Lower lobe of right lung (tissue), 2 donors: ENCODE results near the gene NRXN3. TPM values are rescaled to one million over a fixed set of nuclear protein-coding genes. Genes with fewer than 3 reads are reported as not detected.
A peak's percentile ranks its signal among the peaks of the same experiment; 100 is the strongest.

Experiments used
- ATAC-seq, 2 donors: fragments of 200-7000 bp; cut with Tn5 transposase; one replicate each; pipeline ENCODE4 v1.9.1; 2020 to 2022; ENCODE audit warnings: mild to moderate bottlenecking in 2 of 2, moderate library complexity in 2 of 2
- DNase-seq: peaks from one replicate; pipeline ENCODE4 v3.0.0-alpha.2; 2020
- H3K27ac ChIP-seq: fragments of 200-600 bp; one replicate; pipeline ENCODE4 v1.8.0; 2022
- H3K27me3 ChIP-seq: fragments of 200-600 bp; one replicate; pipeline ENCODE4 v1.8.0; 2022; ENCODE audit warnings: low read depth
- H3K36me3 ChIP-seq: fragments of 200-600 bp; one replicate; pipeline ENCODE4 v1.8.0; 2022; ENCODE audit warnings: mild to moderate bottlenecking
- H3K4me1 ChIP-seq: fragments of 200-600 bp; one replicate; pipeline ENCODE4 v1.8.0; 2022
- H3K4me3 ChIP-seq: fragments of 200-600 bp; one replicate; pipeline ENCODE4 v1.8.0; 2022; ENCODE audit warnings: mild to moderate bottlenecking
- H3K9me3 ChIP-seq: fragments of 200-600 bp; one replicate; pipeline ENCODE4 v1.8.0; 2022
- CTCF ChIP-seq: fragments of 200-600 bp; IDR thresholded peaks from one replicate; pipeline ENCODE4 v1.8.0; 2022; ENCODE audit warnings: antibody characterized with exemption, mild to moderate bottlenecking
- intact Hi-C: fragments of 100-400 bp; cut with DNase I; formaldehyde crosslinking; loops from one replicate; pipeline ENCODE4 v1.11.0; 2022
- total RNA-seq: library from RNA; stranded (reverse); fragmentation: NEBNext Ultra II Directional; extraction: Animal tissue kit (Norgen Biotek cat#: 25700); gene quantifications from one replicate; pipeline ENCODE4 v1.2.1, GENCODE V29; 2021
- donor health status: DM: no; HTN: yes; CAD: no; lungs with severe emphysema.

NRXN3 gene
- total RNA-seq, 1 donor from 2014 or later: 9.0 TPM

- intact Hi-C loops: no loop called here
- no peak for ATAC-seq
Measured at GRCh38 chr14:78346747-78347146, 176.6 kb downstream of the NRXN3 start.

DNA sequence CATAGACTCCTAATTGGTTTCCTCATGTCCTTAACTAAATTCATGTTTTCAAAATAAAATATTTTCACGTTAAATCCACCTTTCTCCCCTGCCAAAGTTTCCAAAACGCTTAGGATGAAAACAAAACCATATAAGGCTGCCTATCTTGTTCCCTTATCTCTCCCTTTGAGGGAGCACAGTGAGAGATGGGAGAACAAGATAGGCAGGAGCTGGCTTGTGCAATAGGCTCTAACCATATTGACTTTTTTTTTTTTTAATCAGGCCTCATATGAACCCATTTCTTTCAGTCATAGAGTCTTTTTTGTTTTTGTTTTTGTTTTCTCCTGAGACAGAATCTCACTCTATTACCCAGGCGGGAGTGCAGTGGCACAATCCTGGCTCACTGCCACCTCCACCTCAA lies 184.9 kb downstream of the NRXN3 start:
- H3K27ac ChIP-seq: no peak overlapping the region
- ATAC-seq (no peak), DNase-seq (no peak)
- H3K36me3 ChIP-seq: no peaks in the 10 kb centered on the region
- H3K27me3 ChIP-seq: no peaks in the 10 kb centered on the region
- no peaks in the 10 kb centered on the region for H3K9me3 ChIP-seq
- intact Hi-C loops: no loop called here
- TF ChIP-seq CTCF: no peak
- H3K4me1 ChIP-seq: no peaks in the 10 kb centered on the region
- no peak overlapping the region for H3K4me3 ChIP-seq

More at GRCh38 chr14:78346747-78347146, 176.6 kb downstream of the NRXN3 start:
- no peaks in the 10 kb centered on the region for H3K36me3 ChIP-seq
- H3K27me3 ChIP-seq: no peaks in the 10 kb centered on the region
- H3K4me1 ChIP-seq: no peaks in the 10 kb centered on the region
- no peaks in the 10 kb centered on the region for H3K9me3 ChIP-seq
- H3K27ac ChIP-seq: no peak overlapping the region
- DNase-seq: no peak
- TF ChIP-seq CTCF: no peak
- H3K4me3 ChIP-seq: no peak overlapping the region

DNA sequence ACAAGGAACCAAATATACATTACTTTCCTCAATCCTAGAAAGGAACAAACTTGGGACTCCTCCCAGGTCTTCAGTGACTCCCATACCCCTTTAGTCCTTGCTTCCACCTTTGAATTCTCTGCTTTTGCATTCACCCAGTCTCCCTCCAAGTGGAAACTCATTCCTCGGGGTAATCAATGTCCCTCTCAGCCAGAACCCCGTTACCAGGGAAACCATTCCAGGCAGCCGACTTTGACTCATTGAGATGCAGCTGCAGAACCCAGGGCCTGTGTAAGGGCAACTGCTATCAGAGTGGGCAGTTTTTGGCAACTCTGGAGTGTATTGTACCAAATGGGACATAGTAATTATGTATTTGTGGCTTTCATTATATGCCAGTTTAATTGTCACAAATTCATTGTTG lies 186.2 kb downstream of the NRXN3 start:
- Histone ChIP-seq H3K4me1 (no peaks in the 10 kb centered on the region), H3K9me3 (no peaks in the 10 kb centered on the region), H3K27me3 (no peaks in the 10 kb centered on the region), H3K36me3 (no peaks in the 10 kb centered on the region), H3K4me3 (no peak overlapping the region), H3K27ac (no peak overlapping the region)
- DNase-seq (no peak), ATAC-seq (no peak)
- intact Hi-C loops: no loop called here
- no peak for TF ChIP-seq CTCF

- no peaks in the 10 kb centered on the region for H3K9me3 ChIP-seq
- H3K27me3 ChIP-seq: no peaks in the 10 kb centered on the region
- ATAC-seq: no peak
Measured at GRCh38 chr14:78358591-78358990, 188.4 kb downstream of the NRXN3 start.

GRCh38 chr14:78359581-78359980 lies 189.4 kb downstream of the NRXN3 start:
- DNase-seq (no peak), ATAC-seq (peak; percentile 76 to 78)
- Histone ChIP-seq H3K9me3 (no peaks in the 10 kb centered on the region), H3K4me3 (no peak overlapping the region), H3K36me3 (no peaks in the 10 kb centered on the region), H3K27ac (no peak overlapping the region), H3K27me3 (no peaks in the 10 kb centered on the region), H3K4me1 (no peaks in the 10 kb centered on the region)
- no peak for TF ChIP-seq CTCF
- intact Hi-C loops: no loop called here

More at GRCh38 chr14:78358591-78358990, 188.4 kb downstream of the NRXN3 start:
- Histone ChIP-seq H3K4me1 (no peaks in the 10 kb centered on the region), H3K27ac (no peak overlapping the region), H3K4me3 (no peak overlapping the region), H3K36me3 (no peaks in the 10 kb centered on the region)
- no peak for TF ChIP-seq CTCF
- intact Hi-C loops: no loop called here
- no peak for DNase-seq

DNA sequence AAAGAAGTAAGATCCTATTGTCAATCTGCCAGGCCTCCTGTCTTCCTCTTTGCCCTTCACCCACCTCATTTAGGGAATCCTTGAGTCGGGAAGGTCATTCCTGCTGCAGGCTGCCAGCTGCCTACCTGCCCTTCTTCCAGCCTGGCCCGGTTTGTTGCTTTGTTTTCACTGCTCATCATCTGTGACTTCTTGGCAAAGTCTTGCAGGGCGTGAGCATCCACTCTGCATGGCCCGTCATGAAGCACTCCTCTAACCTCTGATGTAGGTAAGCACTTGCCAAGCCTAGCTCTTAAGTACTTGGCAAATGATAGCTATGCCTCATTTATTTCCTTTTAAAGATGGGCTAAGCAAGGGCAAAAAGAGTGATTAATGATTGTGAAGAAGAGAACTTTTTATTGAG lies 192.8 kb downstream of the NRXN3 start:
- ATAC-seq (peak; percentile 24 to 39), DNase-seq (no peak)
- intact Hi-C loops: no loop called here
- Histone ChIP-seq H3K4me3 (no peak overlapping the region), H3K9me3 (no peaks in the 10 kb centered on the region), H3K27ac (no peak overlapping the region), H3K36me3 (no peaks in the 10 kb centered on the region), H3K4me1 (no peaks in the 10 kb centered on the region), H3K27me3 (no peaks in the 10 kb centered on the region)
- no peak for TF ChIP-seq CTCF
